ENCODE measurements around the gene KRT84.
A peak's percentile ranks its signal among the peaks of the same experiment; 100 is the strongest.

KRT84 gene

GRCh38 chr12:52358575-52359350, 26.7 kb downstream of the KRT84 start:
- H3K4me3 ChIP-seq (ENCODE audit: low read depth, low read length) = no peak overlapping the region

GRCh38 chr12:52356762-52357580, 28.5 kb downstream of the KRT84 start:
- DNase-seq (ENCODE audit: low read depth) = no peak
- no peak for TF ChIP-seq CTCF (IDR thresholded peaks at IDR 0.05; ENCODE audit: low read depth, low read length, missing control alignments)
- no peak overlapping the region for H3K4me3 ChIP-seq (ENCODE audit: low read depth, low read length)

More at GRCh38 chr12:52358575-52359350, 26.7 kb downstream of the KRT84 start:
- peak; percentile 33 for TF ChIP-seq CTCF (IDR thresholded peaks at IDR 0.05; ENCODE audit: low read depth, low read length, missing control alignments)
- DNase-seq (ENCODE audit: low read depth) = peak; percentile 45

- H3K4me3 ChIP-seq (ENCODE audit: low read depth, low read length) = no peak overlapping the region
- DNase-seq (ENCODE audit: low read depth) = no peak
- TF ChIP-seq CTCF (IDR thresholded peaks at IDR 0.05; ENCODE audit: low read depth, low read length, missing control alignments) = no peak
Measured at GRCh38 chr12:52356031-52356761, 29.3 kb downstream of the KRT84 start.

- DNase-seq (ENCODE audit: low read depth) = no peak
- no peak overlapping the region for H3K4me3 ChIP-seq (ENCODE audit: low read depth, low read length)
- TF ChIP-seq CTCF (IDR thresholded peaks at IDR 0.05; ENCODE audit: low read depth, low read length, missing control alignments) = no peak
Measured at GRCh38 chr12:52355176-52355575, 30.3 kb downstream of the KRT84 start.

- TF ChIP-seq CTCF (IDR thresholded peaks at IDR 0.05; ENCODE audit: low read depth, low read length, missing control alignments) = no peak
- no peak for DNase-seq (ENCODE audit: low read depth)
- H3K4me3 ChIP-seq (ENCODE audit: low read depth, low read length) = no peak overlapping the region
Measured at GRCh38 chr12:52354200-52354599, 31.3 kb downstream of the KRT84 start.

- DNase-seq (ENCODE audit: low read depth) = no peak
- no peak for TF ChIP-seq CTCF (IDR thresholded peaks at IDR 0.05; ENCODE audit: low read depth, low read length, missing control alignments)
- no peak overlapping the region for H3K4me3 ChIP-seq (ENCODE audit: low read depth, low read length)
Measured at GRCh38 chr12:52353766-52354165, 31.7 kb downstream of the KRT84 start.

Measured in GM12864 (cell line).